GM23338 (cell line): ENCODE data around the gene AURKB. TPM values are rescaled to one million over a fixed set of nuclear protein-coding genes. Genes with fewer than 3 reads are reported as not detected.

Experiments used
- CREB1 ChIP-seq: fragments of 250-450 bp; sonication (Bioruptor Pico); IDR thresholded peaks from 2 replicates; pipeline ENCODE4 v1.5.0; 2020; ENCODE audit warnings: low read depth, mild to moderate bottlenecking, moderate library complexity
- JUNB ChIP-seq: IDR thresholded peaks from one replicate; pipeline ENCODE4 v1.6.1; 2016; ENCODE audit warnings: antibody characterized with exemption; ENCODE audit not compliant: unreplicated experiment
- ZNF462 ChIP-seq: fragments of 250-450 bp; sonication (Bioruptor Pico); IDR thresholded peaks from 2 replicates; pipeline ENCODE4 v1.5.0; 2020; ENCODE audit warnings: mild to moderate bottlenecking, moderate library complexity
- polyA plus RNA-seq: library from polyadenylated mRNA; unstranded; fragments of >200 nt; fragmentation: Nextera tagmentation; extraction: Ambion mirVana; gene quantifications from 2 replicates; pipeline ENCODE4 v1.2.1, GENCODE V29; 2016
- total RNA-seq: library from RNA; depleted of rRNA; stranded (reverse); fragments of >200 nt; shearing (Covaris generic); gene quantifications from 2 replicates; pipeline ENCODE4 v1.2.3, GENCODE V29; 2014
- TF ChIP-seq, protein P1 (sequence below), 2 experiments: fragments of 200-600 bp in 1 of 2; sonication (generic) in 1 of 2; conservative IDR thresholded peaks; 2 replicates each; pipeline versions ENCODE4 v1.5.1 to v1.6.1; 2016 to 2017; ENCODE audit warnings: antibody characterized with exemption in 2 of 2, low read depth in 2 of 2, mild to moderate bottlenecking in 2 of 2, moderate library complexity in 1 of 2
- TF ChIP-seq, protein P2 (sequence below): IDR thresholded peaks from one replicate; pipeline ENCODE4 v1.6.1; 2018; ENCODE audit warnings: antibody characterized with exemption; ENCODE audit not compliant: unreplicated experiment

Gene AURKB
- total and polyA plus RNA-seq, 2 experiments from 2014 or later, result 135 to 212 TPM

- TF ChIP-seq ZNF462 (no peak), JUNB (no peak), CREB1 (no peak)
- TF ChIP-seq, protein P1, sequence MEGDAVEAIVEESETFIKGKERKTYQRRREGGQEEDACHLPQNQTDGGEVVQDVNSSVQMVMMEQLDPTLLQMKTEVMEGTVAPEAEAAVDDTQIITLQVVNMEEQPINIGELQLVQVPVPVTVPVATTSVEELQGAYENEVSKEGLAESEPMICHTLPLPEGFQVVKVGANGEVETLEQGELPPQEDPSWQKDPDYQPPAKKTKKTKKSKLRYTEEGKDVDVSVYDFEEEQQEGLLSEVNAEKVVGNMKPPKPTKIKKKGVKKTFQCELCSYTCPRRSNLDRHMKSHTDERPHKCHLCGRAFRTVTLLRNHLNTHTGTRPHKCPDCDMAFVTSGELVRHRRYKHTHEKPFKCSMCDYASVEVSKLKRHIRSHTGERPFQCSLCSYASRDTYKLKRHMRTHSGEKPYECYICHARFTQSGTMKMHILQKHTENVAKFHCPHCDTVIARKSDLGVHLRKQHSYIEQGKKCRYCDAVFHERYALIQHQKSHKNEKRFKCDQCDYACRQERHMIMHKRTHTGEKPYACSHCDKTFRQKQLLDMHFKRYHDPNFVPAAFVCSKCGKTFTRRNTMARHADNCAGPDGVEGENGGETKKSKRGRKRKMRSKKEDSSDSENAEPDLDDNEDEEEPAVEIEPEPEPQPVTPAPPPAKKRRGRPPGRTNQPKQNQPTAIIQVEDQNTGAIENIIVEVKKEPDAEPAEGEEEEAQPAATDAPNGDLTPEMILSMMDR (conservative IDR thresholded peaks at IDR 0.05; ENCODE audit: low read depth in 2 of 2), result no peak
- TF ChIP-seq, protein P2, sequence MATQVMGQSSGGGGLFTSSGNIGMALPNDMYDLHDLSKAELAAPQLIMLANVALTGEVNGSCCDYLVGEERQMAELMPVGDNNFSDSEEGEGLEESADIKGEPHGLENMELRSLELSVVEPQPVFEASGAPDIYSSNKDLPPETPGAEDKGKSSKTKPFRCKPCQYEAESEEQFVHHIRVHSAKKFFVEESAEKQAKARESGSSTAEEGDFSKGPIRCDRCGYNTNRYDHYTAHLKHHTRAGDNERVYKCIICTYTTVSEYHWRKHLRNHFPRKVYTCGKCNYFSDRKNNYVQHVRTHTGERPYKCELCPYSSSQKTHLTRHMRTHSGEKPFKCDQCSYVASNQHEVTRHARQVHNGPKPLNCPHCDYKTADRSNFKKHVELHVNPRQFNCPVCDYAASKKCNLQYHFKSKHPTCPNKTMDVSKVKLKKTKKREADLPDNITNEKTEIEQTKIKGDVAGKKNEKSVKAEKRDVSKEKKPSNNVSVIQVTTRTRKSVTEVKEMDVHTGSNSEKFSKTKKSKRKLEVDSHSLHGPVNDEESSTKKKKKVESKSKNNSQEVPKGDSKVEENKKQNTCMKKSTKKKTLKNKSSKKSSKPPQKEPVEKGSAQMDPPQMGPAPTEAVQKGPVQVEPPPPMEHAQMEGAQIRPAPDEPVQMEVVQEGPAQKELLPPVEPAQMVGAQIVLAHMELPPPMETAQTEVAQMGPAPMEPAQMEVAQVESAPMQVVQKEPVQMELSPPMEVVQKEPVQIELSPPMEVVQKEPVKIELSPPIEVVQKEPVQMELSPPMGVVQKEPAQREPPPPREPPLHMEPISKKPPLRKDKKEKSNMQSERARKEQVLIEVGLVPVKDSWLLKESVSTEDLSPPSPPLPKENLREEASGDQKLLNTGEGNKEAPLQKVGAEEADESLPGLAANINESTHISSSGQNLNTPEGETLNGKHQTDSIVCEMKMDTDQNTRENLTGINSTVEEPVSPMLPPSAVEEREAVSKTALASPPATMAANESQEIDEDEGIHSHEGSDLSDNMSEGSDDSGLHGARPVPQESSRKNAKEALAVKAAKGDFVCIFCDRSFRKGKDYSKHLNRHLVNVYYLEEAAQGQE, result no peak
These were observed 5.4 kb downstream of the AURKB start (continued) for GRCh38 chr17:8204761-8205555.
